ENCODE data around the gene GPR3.

DNA sequence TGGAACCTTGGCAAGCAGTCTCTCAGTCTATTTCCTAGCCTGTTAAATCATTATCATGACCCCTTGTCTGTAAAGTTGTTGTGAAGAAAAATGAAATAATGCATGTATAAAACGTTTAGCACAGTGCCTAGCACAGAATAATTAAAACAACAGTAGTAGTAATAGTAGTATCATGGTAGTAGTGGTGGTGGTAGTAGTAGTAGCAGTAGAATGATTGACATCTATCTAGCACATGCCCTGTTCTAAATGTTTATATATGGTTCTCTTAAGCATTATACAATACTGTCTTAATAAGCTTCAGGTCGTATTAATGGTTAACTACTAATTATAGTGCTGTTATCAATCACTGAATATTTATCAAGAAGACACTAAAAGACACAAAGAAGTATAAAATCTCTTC, 46.7 kb downstream of the GPR3 start:
- no peak for TF ChIP-seq CTCF (conservative IDR thresholded peaks at IDR 0.05)
- no peak for TF ChIP-seq EZH2 (IDR thresholded peaks at IDR 0.05; ENCODE audit: low read depth)
